H1 (cell line): ENCODE data around the gene SKIC8. TPM values are rescaled to one million over a fixed set of nuclear protein-coding genes. Genes with fewer than 3 reads are reported as not detected.

Experiments
- CTCF ChIA-PET: fragments of 300-600 bp; sonication (Branson Sonifier 250); formaldehyde crosslinking; loops from one replicate; lab custom pipeline; 2021; ENCODE audit not compliant: partially characterized antibody; lab: Charles Lee
- POLR2A ChIA-PET: fragments of 300-600 bp; sonication (Branson Sonifier 250); formaldehyde crosslinking; loops from one replicate; lab custom pipeline; 2021; ENCODE audit warnings: inconsistent platforms; ENCODE audit not compliant: partially characterized antibody; lab: Charles Lee
- DNase-seq, 2 experiments: peaks; one replicate each; pipeline versions ENCODE4 v3.0.0 to v3.0.0-alpha.2; 2010 to 2022; ENCODE audit warnings: low spot score in 2 of 2, low read depth in 1 of 2, mixed read lengths in 1 of 2
- FAIRE-seq: peaks from 2 replicates; lab custom pipeline; 2011; peaks lifted over from hg19 to GRCh38; lab: Jason Lieb, UNC
- H2AFZ ChIP-seq: 2 replicates; pipeline ENCODE4 v1.8.1; 2012; ENCODE audit warnings: low read length, inconsistent platforms
- H2AK5ac ChIP-seq: 2 replicates; pipeline ENCODE4 v1.6.1; 2013; ENCODE audit warnings: low read depth, low read length
- H2BK120ac ChIP-seq: replicated peaks from 2 replicates; pipeline ENCODE3; 2013; ENCODE audit warnings: low read depth, low read length, inconsistent platforms
- H2BK12ac ChIP-seq: 2 replicates; pipeline ENCODE4 v1.6.1; 2013; ENCODE audit warnings: low read depth, low read length
- H2BK15ac ChIP-seq: 2 replicates; pipeline ENCODE4 v1.6.1; 2013; ENCODE audit warnings: low read length
- H2BK20ac ChIP-seq: 2 replicates; pipeline ENCODE4 v1.6.1; 2013; ENCODE audit warnings: low read length
- H2BK5ac ChIP-seq: 2 replicates; pipeline ENCODE4 v1.6.1; 2013; ENCODE audit warnings: low read depth, low read length
- H3K14ac ChIP-seq: 2 replicates; pipeline ENCODE4 v1.6.1; 2013; ENCODE audit warnings: inconsistent platforms; ENCODE audit not compliant: insufficient read length
- H3K18ac ChIP-seq: 2 replicates; pipeline ENCODE4 v1.6.1; 2013; ENCODE audit warnings: low read length; ENCODE audit errors: extremely low read depth
- H3K23ac ChIP-seq: 2 replicates; pipeline ENCODE4 v1.6.1; 2013; ENCODE audit warnings: inconsistent platforms; ENCODE audit not compliant: insufficient read length
- H3K23me2 ChIP-seq: 2 replicates; pipeline ENCODE4 v1.6.1; 2013; ENCODE audit warnings: low read depth, low read length
- H3K27ac ChIP-seq: 2 replicates; pipeline ENCODE4 v1.6.1; 2011; ENCODE audit warnings: low read depth, low read length, inconsistent platforms
- H3K27me3 ChIP-seq, 4 experiments: replicated peaks in 1 of 4; 1 replicate in 1 of 4; 2 replicates in 3 of 4; pipeline versions ENCODE4 v1.6.1 to v1.8.1; 2011 to 2013; ENCODE audit warnings: low read length in 3 of 4, mild to moderate bottlenecking in 3 of 4, inconsistent platforms in 2 of 4, mixed read lengths in 2 of 4, moderate library complexity in 1 of 4; ENCODE audit not compliant: control insufficient read depth in 3 of 4, insufficient read depth in 3 of 4; ENCODE audit errors: extremely low read depth in 1 of 4
- H3K36me3 ChIP-seq, 4 experiments: 2 replicates each; pipeline versions ENCODE4 v1.6.1 to v1.8.1; 2011 to 2013; ENCODE audit warnings: mild to moderate bottlenecking in 4 of 4, low read length in 3 of 4, moderate library complexity in 2 of 4, control low read depth in 1 of 4, inconsistent platforms in 1 of 4; ENCODE audit not compliant: insufficient read depth in 4 of 4, control insufficient read depth in 2 of 4
- H3K4ac ChIP-seq: replicated peaks from 2 replicates; pipeline ENCODE3; 2013; ENCODE audit warnings: low read length, low read depth, mixed read lengths, inconsistent platforms; ENCODE audit not compliant: insufficient read length
- H3K4me1 ChIP-seq, 4 experiments: replicated peaks in 1 of 4; 1 replicate in 1 of 4; 2 replicates in 3 of 4; pipeline versions ENCODE4 v1.6.1 to v1.8.1; 2011 to 2013; ENCODE audit warnings: low read length in 3 of 4, inconsistent platforms in 2 of 4, mixed read lengths in 1 of 4; ENCODE audit not compliant: insufficient read depth in 4 of 4, control insufficient read depth in 3 of 4
- H3K4me2 ChIP-seq, 2 experiments: 2 replicates each; pipeline versions ENCODE4 v1.6.1 to v1.8.1; 2011 to 2013; ENCODE audit warnings: low read depth in 2 of 2, low read length in 2 of 2, control low read depth in 1 of 2, inconsistent platforms in 1 of 2, mild to moderate bottlenecking in 1 of 2; ENCODE audit not compliant: insufficient read depth in 1 of 2
- H3K4me3 ChIP-seq, 4 experiments: fragments of 200-600, 300-600 bp in 1 of 4; sonication (generic), shearing (Covaris generic), sonication (Bioruptor Twin) in 1 of 4; 2 replicates each; pipeline versions ENCODE4 v1.5.1 to v1.8.1; 2011 to 2016; ENCODE audit warnings: low read length in 4 of 4, low read depth in 3 of 4, control low read depth in 2 of 4, inconsistent platforms in 2 of 4, mild to moderate bottlenecking in 2 of 4, mixed read lengths in 1 of 4, moderate library complexity in 1 of 4; ENCODE audit not compliant: insufficient read depth in 2 of 4; ENCODE audit errors: extremely low read depth in 1 of 4
- H3K56ac ChIP-seq: replicated peaks from 2 replicates; pipeline ENCODE3; 2013; ENCODE audit warnings: low read depth, mild to moderate bottlenecking, mixed read lengths, low read length, inconsistent platforms; ENCODE audit not compliant: insufficient read length
- H3K79me1 ChIP-seq: 2 replicates; pipeline ENCODE4 v1.6.1; 2013; ENCODE audit warnings: low read depth, low read length, control low read depth
- H3K79me2 ChIP-seq, 2 experiments: 2 replicates each; pipeline versions ENCODE4 v1.6.1 to v1.8.1; 2012 to 2013; ENCODE audit warnings: low read length in 2 of 2, mild to moderate bottlenecking in 2 of 2, inconsistent platforms in 1 of 2; ENCODE audit not compliant: insufficient read depth in 2 of 2, control insufficient read depth in 1 of 2
- H3K9ac ChIP-seq, 4 experiments: replicated peaks in 1 of 4; 1 replicate in 1 of 4; 2 replicates in 3 of 4; pipeline versions ENCODE4 v1.6.1 to v1.8.1; 2011 to 2013; ENCODE audit warnings: low read depth in 3 of 4, low read length in 3 of 4, control low read depth in 2 of 4, mild to moderate bottlenecking in 2 of 4, moderate library complexity in 2 of 4, inconsistent platforms in 1 of 4; ENCODE audit errors: extremely low read depth in 1 of 4
- H3K9me3 ChIP-seq, 2 experiments: 2 replicates each; pipeline versions ENCODE4 v1.6.1 to v1.8.1; 2012 to 2013; ENCODE audit warnings: mild to moderate bottlenecking in 2 of 2, moderate library complexity in 2 of 2, control low read depth in 1 of 2, inconsistent platforms in 1 of 2, low read depth in 1 of 2, low read length in 1 of 2, mixed read lengths in 1 of 2; ENCODE audit not compliant: insufficient read depth in 2 of 2
- H4K20me1 ChIP-seq, 2 experiments: replicated peaks in 1 of 2; 2 replicates each; pipeline versions ENCODE3 to v1.8.1; 2011 to 2013; ENCODE audit warnings: inconsistent platforms in 2 of 2, low read length in 2 of 2, mild to moderate bottlenecking in 1 of 2; ENCODE audit not compliant: insufficient read depth in 2 of 2, control insufficient read depth in 1 of 2
- H4K5ac ChIP-seq: 2 replicates; pipeline ENCODE4 v1.6.1; 2013; ENCODE audit warnings: low read length, low read depth, mixed read lengths, inconsistent platforms; ENCODE audit not compliant: insufficient read length
- H4K8ac ChIP-seq: 2 replicates; pipeline ENCODE4 v1.8.0; 2013; ENCODE audit warnings: mild to moderate bottlenecking, moderate library complexity, low read length, inconsistent platforms; ENCODE audit not compliant: insufficient read depth; ENCODE audit errors: extremely low read depth
- H4K91ac ChIP-seq: replicated peaks from 2 replicates; pipeline ENCODE3; 2013; ENCODE audit warnings: low read length, mixed read lengths, inconsistent platforms; ENCODE audit not compliant: insufficient read length
- ASH2L ChIP-seq: fragments of 200-600, 300-600 bp; sonication (generic); IDR thresholded peaks from one replicate; pipeline ENCODE4 v1.7.1; 2017; ENCODE audit warnings: low read length
- CTBP2 ChIP-seq: IDR thresholded peaks from 2 replicates; pipeline ENCODE4 v1.7.0; 2011; ENCODE audit warnings: borderline replicate concordance, mild to moderate bottlenecking, moderate library complexity, mixed read lengths, low read length; ENCODE audit not compliant: insufficient read depth, insufficient read length
- GABPA ChIP-seq: IDR thresholded peaks from 2 replicates; pipeline ENCODE4 v1.6.1; 2011; ENCODE audit warnings: mild to moderate bottlenecking, low read length, moderate library complexity, borderline replicate concordance; ENCODE audit not compliant: insufficient read depth
- MAX ChIP-seq: IDR thresholded peaks from 2 replicates; pipeline ENCODE4 v1.6.1; 2012; ENCODE audit warnings: inconsistent platforms
- RFX5 ChIP-seq: IDR thresholded peaks from 2 replicates; pipeline ENCODE4 v1.6.1; 2011; ENCODE audit warnings: low read depth, low read length, improper control_type of control experiment, borderline replicate concordance
- SP4 ChIP-seq: IDR thresholded peaks from 2 replicates; pipeline ENCODE4 v1.6.1; 2012; ENCODE audit warnings: low read length, inconsistent platforms
- TBP ChIP-seq: IDR thresholded peaks from 2 replicates; pipeline ENCODE4 v1.6.1; 2011; ENCODE audit warnings: low read depth, low read length, improper control_type of control experiment
- WGBS, 2 experiments: shearing (Covaris generic) in 1 of 2; methylation state at CpG; one replicate each; pipeline versions ENCODE4 v1.1.6 to v1.1.7; 2013 to 2015; ENCODE audit warnings: low lambda C conversion rate in 2 of 2, mixed read lengths in 2 of 2, inconsistent platforms in 1 of 2, low coverage in 1 of 2, missing lambda C conversion rate in 1 of 2; ENCODE audit not compliant: insufficient replicate concordance in 2 of 2, insufficient coverage in 1 of 2, insufficient read length in 1 of 2; ENCODE audit errors: extremely low coverage in 1 of 2, missing lambda C conversion rate in 1 of 2; 5-methylcytosine and 5-hydroxymethylcytosine counted together
- polyA plus RNA-seq, 7 experiments: library from polyadenylated mRNA; depleted of rRNA in 3 of 7; stranded (reverse) in 5 of 7; unstranded in 2 of 7; fragments of >200 nt in 5 of 7; fragments of 200-250 nt in 2 of 7; gene quantifications; 1 replicate in 5 of 7; 2 replicates in 1 of 7; 4 replicates in 1 of 7; pipeline versions ENCODE4 v1.2.1 to v1.2.3, GENCODE V29; 2011 to 2013; ENCODE audit warnings: missing spikeins in 2 of 7, mixed read lengths in 2 of 7
- total RNA-seq: library from RNA; stranded (reverse); fragmentation: NEBNext Ultra II Directional; extraction: Animal tissue kit (Norgen Biotek cat#: 25700); gene quantifications from 2 replicates; pipeline ENCODE4 v1.2.1, GENCODE V29; 2021

SKIC8 gene
- total and polyA plus RNA-seq, 2 of the 8 experiments (the other 6 are each of a cell fraction or from before 2014, with no cell fraction given), result 44.2 to 77.7 TPM

GRCh38 chr15:78321786-78322185 is 22.4 kb upstream of the SKIC8 start:
- no peak for DNase-seq
- FAIRE-seq, result no peak

More at GRCh38 chr15:78321786-78322185, 22.4 kb upstream of the SKIC8 start:
- H3K36me3 ChIP-seq, result no peaks in the 10 kb centered on the region
- ChIA-PET POLR2A (interaction anchor here (0.5 to 2.7 kb wide), 5 partner anchors 19 to 116 kb away, joined by 3 to 15 read pairs (median 3); partner anchors contain the start of genes CRABP1 and IREB2), CTCF (interaction anchor here (0.9 to 5.6 kb wide), 13 partner anchors 10 to 161 kb away, joined by 3 to 42 read pairs (median 3); partner anchors contain the start of gene CRABP1)
- no peaks in the 10 kb centered on the region for H3K27me3 ChIP-seq
- H4K8ac ChIP-seq, result no peak overlapping the region
- peak overlapping the region in 1 of 2 experiments; percentile 26; a peak in 1 of 4 replicates for H3K4me2 ChIP-seq
- H3K79me1 ChIP-seq, result no peaks in the 10 kb centered on the region
- H2BK5ac ChIP-seq, result peak overlapping the region; percentile 91; the same call in 1 of the 2 replicates
- H2BK20ac ChIP-seq, result peak overlapping the region; percentile 93; the same call in 1 of the 2 replicates
- peak overlapping the region; percentile 66; the same call in 1 of the 2 replicates for H2AK5ac ChIP-seq
- peak overlapping the region; percentile 99 for H2BK12ac ChIP-seq
- peaks cover 8 to 22% (median 17%) of the 10 kb centered on the region in 4 experiments for H3K4me1 ChIP-seq
- no peak for TF ChIP-seq RFX5
- no peak for TF ChIP-seq ASH2L
- no peak for TF ChIP-seq SP4
- TF ChIP-seq MAX, result no peak
- no peak for TF ChIP-seq TBP
- no peak for TF ChIP-seq CTBP2
- no peak for TF ChIP-seq GABPA
- peak overlapping the region; percentile 88; the same call in 1 of the 2 replicates for H2BK15ac ChIP-seq
- 78% methylated on average over 4 of the region's 4 CpGs; no CpG with 5 or more reads in 1 of the 2 experiments for WGBS, 2 experiments
- no peaks in the 10 kb centered on the region for H3K79me2 ChIP-seq
- H2AFZ ChIP-seq, result peak overlapping the region; percentile 72
- peak overlapping the region; percentile 6 for H4K5ac ChIP-seq
- H3K23me2 ChIP-seq, result no peaks in the 10 kb centered on the region
- H3K4me3 ChIP-seq, result no peak overlapping the region
- H3K9me3 ChIP-seq, result no peaks in the 10 kb centered on the region
- H3K27ac ChIP-seq, result peak overlapping the region; percentile 70; the same call in 1 of the 2 replicates
- H3K4ac ChIP-seq, result no peak overlapping the region
- no peaks in the 10 kb centered on the region for H4K20me1 ChIP-seq
- no peak overlapping the region for H3K56ac ChIP-seq
- no peak overlapping the region for H3K14ac ChIP-seq
- no peak overlapping the region for H3K23ac ChIP-seq
- peak overlapping the region; percentile 62 for H2BK120ac ChIP-seq
- peak overlapping the region; percentile 85 for H3K18ac ChIP-seq
- H3K9ac ChIP-seq, result peak overlapping the region in 1 of 4 experiments; percentile 25; a peak in 2 of 7 replicates
- H4K91ac ChIP-seq, result peak overlapping the region; percentile 58
